ENCODE results near the gene MAK.

MAK gene

GRCh38 chr6:10779076-10779475 lies 59.3 kb downstream of the MAK start:
- no peak for TF ChIP-seq CTCF (conservative IDR thresholded peaks at IDR 0.05; ENCODE audit: low read depth, low read length)
- H3K4me3 ChIP-seq (ENCODE audit: low read depth, low read length), result no peak overlapping the region
- DNase-seq (ENCODE audit: low read depth), result no peak

- TF ChIP-seq CTCF (conservative IDR thresholded peaks at IDR 0.05; ENCODE audit: low read depth, low read length), result no peak
- no peak for DNase-seq (ENCODE audit: low read depth)
- no peak overlapping the region for H3K4me3 ChIP-seq (ENCODE audit: low read depth, low read length)
Measured at GRCh38 chr6:10778230-10778629, 60.1 kb downstream of the MAK start.

DNA sequence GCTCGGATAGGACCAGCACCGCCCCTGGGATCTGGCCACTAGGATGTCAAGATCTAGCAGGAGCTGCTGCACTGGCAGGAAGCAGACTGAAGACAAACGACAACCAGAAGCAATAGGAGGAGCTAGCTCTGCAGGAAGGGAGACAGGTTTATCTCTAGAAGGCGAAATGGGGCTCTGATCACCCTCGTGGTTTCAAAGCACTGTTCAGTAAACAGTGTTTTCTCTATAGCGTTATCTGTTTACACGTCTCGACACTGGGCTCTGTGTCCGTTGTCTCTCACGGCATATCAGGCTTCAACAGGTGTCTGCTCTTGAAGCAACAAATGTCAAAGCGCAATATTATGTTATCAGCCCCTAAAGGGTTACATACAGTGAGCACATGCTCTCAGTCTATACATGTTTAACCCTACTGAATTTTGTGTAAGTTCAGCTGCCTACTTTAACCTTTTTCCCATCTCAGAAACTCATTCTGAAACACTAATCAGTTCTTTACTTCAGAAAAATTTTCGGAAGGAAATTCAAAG lies 66.9 kb downstream of the MAK start:
- no peak overlapping the region for H3K4me3 ChIP-seq (ENCODE audit: low read depth, low read length)
- DNase-seq (ENCODE audit: low read depth), result no peak
- no peak for TF ChIP-seq CTCF (conservative IDR thresholded peaks at IDR 0.05; ENCODE audit: low read depth, low read length)

- no peak overlapping the region for H3K4me3 ChIP-seq (ENCODE audit: low read depth, low read length)
- TF ChIP-seq CTCF (conservative IDR thresholded peaks at IDR 0.05; ENCODE audit: low read depth, low read length), result no peak
- no peak for DNase-seq (ENCODE audit: low read depth)
Measured at GRCh38 chr6:10769419-10769818, 68.9 kb downstream of the MAK start.

- no peak for TF ChIP-seq CTCF (conservative IDR thresholded peaks at IDR 0.05; ENCODE audit: low read depth, low read length)
- peak; percentile 57 for DNase-seq (ENCODE audit: low read depth)
- no peak overlapping the region for H3K4me3 ChIP-seq (ENCODE audit: low read depth, low read length)
Measured at GRCh38 chr6:10763006-10763405, 75.3 kb downstream of the MAK start.

DNA sequence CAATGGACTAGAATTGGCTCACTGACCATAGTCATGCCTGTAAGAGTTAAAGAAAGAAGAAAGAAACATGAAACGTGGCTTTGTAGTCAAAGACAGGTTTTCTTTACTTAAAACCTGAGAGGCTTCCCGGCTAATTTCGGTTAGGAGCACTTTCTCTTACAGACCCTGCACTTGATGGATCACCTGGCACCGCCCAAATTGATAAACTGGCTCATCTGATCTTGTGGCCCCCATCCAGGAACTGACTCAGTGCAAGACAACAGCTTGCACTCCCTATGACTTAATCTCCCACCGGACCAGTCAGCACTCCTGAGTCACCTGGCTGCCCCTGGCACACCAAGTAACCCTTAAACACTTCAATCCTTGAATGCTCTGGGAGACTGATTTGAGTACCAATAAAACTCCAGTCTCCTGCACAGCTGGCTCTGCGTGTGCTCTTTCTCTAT lies 78.4 kb downstream of the MAK start:
- no peak for TF ChIP-seq CTCF (conservative IDR thresholded peaks at IDR 0.05; ENCODE audit: low read depth, low read length)
- DNase-seq (ENCODE audit: low read depth), result peak; percentile 71
- H3K4me3 ChIP-seq (ENCODE audit: low read depth, low read length), result no peak overlapping the region

- DNase-seq (ENCODE audit: low read depth), result peak; percentile 97
- peak; percentile 73 for TF ChIP-seq CTCF (conservative IDR thresholded peaks at IDR 0.05; ENCODE audit: low read depth, low read length)
- H3K4me3 ChIP-seq (ENCODE audit: low read depth, low read length), result no peak overlapping the region
Measured at GRCh38 chr6:10759312-10759839, 79.0 kb downstream of the MAK start.
